ENCODE results near the gene AJAP1. TPM values are rescaled to one million over a fixed set of nuclear protein-coding genes. Genes with fewer than 3 reads are reported as not detected.
A peak's percentile ranks its signal among the peaks of the same experiment; 100 is the strongest.

AJAP1 gene
- polyA plus RNA-seq, 1 of the 3 experiments (the other 2 are of a cell fraction) = not detected

DNA sequence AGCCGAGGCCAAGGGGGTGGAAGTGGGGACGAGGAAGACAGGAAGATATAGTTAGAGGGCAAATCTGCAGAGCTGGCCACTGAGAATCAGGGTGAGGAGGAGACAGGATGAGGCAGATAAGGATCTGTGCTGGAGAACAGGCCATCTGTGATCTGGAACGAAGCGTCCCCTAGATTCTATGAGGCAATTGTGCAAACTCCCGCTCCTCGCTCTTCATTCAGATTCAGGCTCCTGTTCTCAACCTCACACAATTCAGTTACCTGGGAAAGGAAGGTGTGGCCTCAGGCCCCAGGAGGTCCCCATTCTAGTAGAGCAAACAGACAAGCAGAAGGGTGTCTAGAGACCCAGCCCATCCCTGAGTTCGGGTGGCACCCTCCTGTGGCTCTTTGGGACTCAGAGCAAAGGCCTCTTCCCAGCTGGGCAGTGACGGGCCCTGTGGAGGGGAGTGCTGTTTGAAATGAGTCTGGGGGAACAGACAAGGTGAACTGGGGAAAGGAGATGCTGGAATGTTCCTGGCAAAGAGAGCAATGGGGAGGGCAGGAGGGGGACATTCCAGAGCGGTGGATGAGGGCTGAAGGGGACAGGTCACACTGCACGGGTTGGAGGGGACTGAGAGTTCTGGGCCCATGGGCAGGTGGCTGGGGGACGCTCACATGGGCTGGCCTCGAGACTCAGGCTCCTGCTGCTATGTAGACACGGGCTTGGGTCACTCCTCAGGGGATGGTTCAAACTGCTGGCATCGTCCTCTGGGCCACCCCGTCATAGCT is 39.9 kb upstream of the AJAP1 start:
- H2AFZ ChIP-seq (ENCODE audit: low read depth) = no peak overlapping the region
- H3K4me1 ChIP-seq (ENCODE audit: control insufficient read depth in 1 of 2, insufficient read depth in 2 of 2, low read depth in 1 of 2, low read length in 1 of 2) = peaks cover 0 to 40% of the 10 kb centered on the region in 2 experiments; a peak in 1 of 4 replicates
- peak; percentile 73 for DNase-seq
- H3K27ac ChIP-seq (ENCODE audit: low read depth in 2 of 2, low read length in 1 of 2) = no peak overlapping the region; a peak in 1 of 4 replicates
- ChIA-PET CTCF (interaction anchor here (0.9 to 2.4 kb wide), 5 partner anchors 10 to 231 kb away, joined by 3 to 11 read pairs (median 3); no protein-coding TSS in a partner anchor), POLR2A (no interaction called here)
- no peaks in the 10 kb centered on the region for H3F3A ChIP-seq (replicated peaks; ENCODE audit: insufficient read depth)
- no peaks in the 10 kb centered on the region for H3K9me2 ChIP-seq
- no peak overlapping the region for H3K9ac ChIP-seq
- H3K9me3 ChIP-seq = no peaks in the 10 kb centered on the region
- WGBS (ENCODE audit: low lambda C conversion rate) = 31% methylated on average over 10 of the region's 15 CpGs
- H4K20me1 ChIP-seq (ENCODE audit: insufficient read depth) = no peaks in the 10 kb centered on the region
- no peaks in the 10 kb centered on the region for H3K36me3 ChIP-seq (replicated peaks in 1 of 2; ENCODE audit: control insufficient read depth in 1 of 2, insufficient read depth in 2 of 2, low read length in 1 of 2)
- H3K79me2 ChIP-seq (ENCODE audit: insufficient read depth) = no peaks in the 10 kb centered on the region
- H3K4me3 ChIP-seq (ENCODE audit: low read depth in 2 of 2, low read length in 1 of 2) = no peak overlapping the region
- no peaks in the 10 kb centered on the region for H3K27me3 ChIP-seq (ENCODE audit: insufficient read depth)
- TF ChIP-seq GABPA (IDR thresholded peaks at IDR 0.05; ENCODE audit: low read depth) (no peak), EP300 (IDR thresholded peaks at IDR 0.05; ENCODE audit: borderline replicate concordance in 1 of 2, low read depth in 1 of 2, low read length in 1 of 2) (peak in 1 of 2 experiments; percentile 27; a peak in 1 of 4 replicates), FOXM1 (IDR thresholded peaks at IDR 0.05; ENCODE audit: low read depth) (no peak), EZH2phosphoT487 (IDR thresholded peaks at IDR 0.05; ENCODE audit: borderline replicate concordance, low read depth) (no peak), TCF12 (IDR thresholded peaks at IDR 0.05) (no peak), NRF1 (IDR thresholded peaks at IDR 0.05; ENCODE audit: low read depth, low read length) (no peak), CHD2 (IDR thresholded peaks at IDR 0.05; ENCODE audit: low read length, partially characterized antibody) (no peak), GATA2 (CRISPR knock-in tag; IDR thresholded peaks at IDR 0.05) (peak; percentile 65)
- TF ChIP-seq, protein P1, sequence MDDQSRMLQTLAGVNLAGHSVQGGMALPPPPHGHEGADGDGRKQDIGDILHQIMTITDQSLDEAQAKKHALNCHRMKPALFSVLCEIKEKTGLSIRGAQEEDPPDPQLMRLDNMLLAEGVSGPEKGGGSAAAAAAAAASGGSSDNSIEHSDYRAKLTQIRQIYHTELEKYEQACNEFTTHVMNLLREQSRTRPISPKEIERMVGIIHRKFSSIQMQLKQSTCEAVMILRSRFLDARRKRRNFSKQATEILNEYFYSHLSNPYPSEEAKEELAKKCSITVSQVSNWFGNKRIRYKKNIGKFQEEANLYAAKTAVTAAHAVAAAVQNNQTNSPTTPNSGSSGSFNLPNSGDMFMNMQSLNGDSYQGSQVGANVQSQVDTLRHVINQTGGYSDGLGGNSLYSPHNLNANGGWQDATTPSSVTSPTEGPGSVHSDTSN (IDR thresholded peaks at IDR 0.05) = no peak
- no peak overlapping the region for H3K4me2 ChIP-seq

DNA sequence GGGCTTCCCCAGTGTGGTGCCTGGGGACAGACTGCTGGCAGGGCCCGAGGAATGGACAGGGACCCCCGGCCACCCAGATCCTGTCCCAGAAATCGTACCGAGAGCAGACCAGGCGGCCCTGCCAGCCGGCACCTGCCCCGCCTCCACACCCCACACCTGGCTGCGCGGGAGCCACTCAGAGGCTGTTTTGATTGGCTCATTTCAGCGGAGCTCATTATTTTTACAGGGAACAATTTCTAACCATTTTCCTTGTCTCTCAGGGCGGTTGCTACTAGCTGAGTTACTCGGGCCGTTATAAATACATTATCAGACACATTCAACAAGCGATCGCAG is 39.3 kb upstream of the AJAP1 start:
- POLR2A ChIA-PET = no interaction called here
- H3K4me1 ChIP-seq (ENCODE audit: control insufficient read depth in 1 of 2, insufficient read depth in 2 of 2, low read depth in 1 of 2, low read length in 1 of 2) = peaks cover 0 to 40% of the 10 kb centered on the region in 2 experiments; a peak in 1 of 4 replicates
- H3K4me2 ChIP-seq = no peak overlapping the region
- no peaks in the 10 kb centered on the region for H3K36me3 ChIP-seq (replicated peaks in 1 of 2; ENCODE audit: control insufficient read depth in 1 of 2, insufficient read depth in 2 of 2, low read length in 1 of 2)
- no peak for DNase-seq
- H3K27ac ChIP-seq (ENCODE audit: low read depth in 2 of 2, low read length in 1 of 2) = no peak overlapping the region
- H3K9me3 ChIP-seq = no peaks in the 10 kb centered on the region
- no peaks in the 10 kb centered on the region for H4K20me1 ChIP-seq (ENCODE audit: insufficient read depth)
- H2AFZ ChIP-seq (ENCODE audit: low read depth) = no peak overlapping the region
- CTCF ChIA-PET = interaction anchor here (1.1 to 2.4 kb wide), 3 partner anchors 9 to 41 kb away, joined by 3 to 11 read pairs (median 3); no protein-coding TSS in a partner anchor
- no peaks in the 10 kb centered on the region for H3K9me2 ChIP-seq
- no peak overlapping the region for H3K9ac ChIP-seq
- H3K27me3 ChIP-seq (ENCODE audit: insufficient read depth) = no peaks in the 10 kb centered on the region
- 63% methylated on average over 6 of the region's 15 CpGs for WGBS (ENCODE audit: low lambda C conversion rate)
- H3F3A ChIP-seq (replicated peaks; ENCODE audit: insufficient read depth) = no peaks in the 10 kb centered on the region
- no peaks in the 10 kb centered on the region for H3K79me2 ChIP-seq (ENCODE audit: insufficient read depth)
- no peak overlapping the region for H3K4me3 ChIP-seq (ENCODE audit: low read depth in 2 of 2, low read length in 1 of 2)
- TF ChIP-seq RAD21 (IDR thresholded peaks at IDR 0.05; ENCODE audit: low read length) = no peak
- no peak for TF ChIP-seq CHD2 (IDR thresholded peaks at IDR 0.05; ENCODE audit: low read length, partially characterized antibody)
- TF ChIP-seq TAF1 (IDR thresholded peaks at IDR 0.05; ENCODE audit: borderline replicate concordance, low read depth, low read length) = no peak
- TF ChIP-seq, protein P2, sequence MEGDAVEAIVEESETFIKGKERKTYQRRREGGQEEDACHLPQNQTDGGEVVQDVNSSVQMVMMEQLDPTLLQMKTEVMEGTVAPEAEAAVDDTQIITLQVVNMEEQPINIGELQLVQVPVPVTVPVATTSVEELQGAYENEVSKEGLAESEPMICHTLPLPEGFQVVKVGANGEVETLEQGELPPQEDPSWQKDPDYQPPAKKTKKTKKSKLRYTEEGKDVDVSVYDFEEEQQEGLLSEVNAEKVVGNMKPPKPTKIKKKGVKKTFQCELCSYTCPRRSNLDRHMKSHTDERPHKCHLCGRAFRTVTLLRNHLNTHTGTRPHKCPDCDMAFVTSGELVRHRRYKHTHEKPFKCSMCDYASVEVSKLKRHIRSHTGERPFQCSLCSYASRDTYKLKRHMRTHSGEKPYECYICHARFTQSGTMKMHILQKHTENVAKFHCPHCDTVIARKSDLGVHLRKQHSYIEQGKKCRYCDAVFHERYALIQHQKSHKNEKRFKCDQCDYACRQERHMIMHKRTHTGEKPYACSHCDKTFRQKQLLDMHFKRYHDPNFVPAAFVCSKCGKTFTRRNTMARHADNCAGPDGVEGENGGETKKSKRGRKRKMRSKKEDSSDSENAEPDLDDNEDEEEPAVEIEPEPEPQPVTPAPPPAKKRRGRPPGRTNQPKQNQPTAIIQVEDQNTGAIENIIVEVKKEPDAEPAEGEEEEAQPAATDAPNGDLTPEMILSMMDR (IDR thresholded peaks at IDR 0.05) = no peak
- no peak for TF ChIP-seq SMC3 (IDR thresholded peaks at IDR 0.05; ENCODE audit: low read depth, low read length)
- TF ChIP-seq NFIC (IDR thresholded peaks at IDR 0.05; ENCODE audit: borderline replicate concordance) = no peak
- TF ChIP-seq, protein P3, sequence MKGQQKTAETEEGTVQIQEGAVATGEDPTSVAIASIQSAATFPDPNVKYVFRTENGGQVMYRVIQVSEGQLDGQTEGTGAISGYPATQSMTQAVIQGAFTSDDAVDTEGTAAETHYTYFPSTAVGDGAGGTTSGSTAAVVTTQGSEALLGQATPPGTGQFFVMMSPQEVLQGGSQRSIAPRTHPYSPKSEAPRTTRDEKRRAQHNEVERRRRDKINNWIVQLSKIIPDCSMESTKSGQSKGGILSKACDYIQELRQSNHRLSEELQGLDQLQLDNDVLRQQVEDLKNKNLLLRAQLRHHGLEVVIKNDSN (IDR thresholded peaks at IDR 0.05; ENCODE audit: borderline replicate concordance, low read depth) = no peak
- TF ChIP-seq, protein P4, sequence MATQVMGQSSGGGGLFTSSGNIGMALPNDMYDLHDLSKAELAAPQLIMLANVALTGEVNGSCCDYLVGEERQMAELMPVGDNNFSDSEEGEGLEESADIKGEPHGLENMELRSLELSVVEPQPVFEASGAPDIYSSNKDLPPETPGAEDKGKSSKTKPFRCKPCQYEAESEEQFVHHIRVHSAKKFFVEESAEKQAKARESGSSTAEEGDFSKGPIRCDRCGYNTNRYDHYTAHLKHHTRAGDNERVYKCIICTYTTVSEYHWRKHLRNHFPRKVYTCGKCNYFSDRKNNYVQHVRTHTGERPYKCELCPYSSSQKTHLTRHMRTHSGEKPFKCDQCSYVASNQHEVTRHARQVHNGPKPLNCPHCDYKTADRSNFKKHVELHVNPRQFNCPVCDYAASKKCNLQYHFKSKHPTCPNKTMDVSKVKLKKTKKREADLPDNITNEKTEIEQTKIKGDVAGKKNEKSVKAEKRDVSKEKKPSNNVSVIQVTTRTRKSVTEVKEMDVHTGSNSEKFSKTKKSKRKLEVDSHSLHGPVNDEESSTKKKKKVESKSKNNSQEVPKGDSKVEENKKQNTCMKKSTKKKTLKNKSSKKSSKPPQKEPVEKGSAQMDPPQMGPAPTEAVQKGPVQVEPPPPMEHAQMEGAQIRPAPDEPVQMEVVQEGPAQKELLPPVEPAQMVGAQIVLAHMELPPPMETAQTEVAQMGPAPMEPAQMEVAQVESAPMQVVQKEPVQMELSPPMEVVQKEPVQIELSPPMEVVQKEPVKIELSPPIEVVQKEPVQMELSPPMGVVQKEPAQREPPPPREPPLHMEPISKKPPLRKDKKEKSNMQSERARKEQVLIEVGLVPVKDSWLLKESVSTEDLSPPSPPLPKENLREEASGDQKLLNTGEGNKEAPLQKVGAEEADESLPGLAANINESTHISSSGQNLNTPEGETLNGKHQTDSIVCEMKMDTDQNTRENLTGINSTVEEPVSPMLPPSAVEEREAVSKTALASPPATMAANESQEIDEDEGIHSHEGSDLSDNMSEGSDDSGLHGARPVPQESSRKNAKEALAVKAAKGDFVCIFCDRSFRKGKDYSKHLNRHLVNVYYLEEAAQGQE (IDR thresholded peaks at IDR 0.05; ENCODE audit: low read depth, low read length) = no peak
- TF ChIP-seq ELF1 (IDR thresholded peaks at IDR 0.05) = no peak
- no peak for TF ChIP-seq RXRA (IDR thresholded peaks at IDR 0.05; ENCODE audit: borderline replicate concordance, low read depth)
- TF ChIP-seq GATA2 (CRISPR knock-in tag; IDR thresholded peaks at IDR 0.05) = no peak

Measured in SK-N-SH (cell line).